Measurements from ENCODE around the gene UBE2G2. TPM values are rescaled to one million over a fixed set of nuclear protein-coding genes. Genes with fewer than 3 reads are reported as not detected.

UBE2G2 gene
- total RNA-seq, 4 donors from 2014 or later = 90.4 to 127 (median 95.3) TPM

GRCh38 chr21:44758781-44759627 is 42.6 kb downstream of the UBE2G2 start:
- WGBS, 2 donors = 78 to 79% methylated on average over 24 to 26 of the region's 26 CpGs
- H3K36me3 ChIP-seq = no peaks in the 10 kb centered on the region
- no peak overlapping the region for H3K4me3 ChIP-seq (replicated peaks in 1 of 3)
- TF ChIP-seq POLR2A (IDR thresholded peaks at IDR 0.05) (no peak), CTCF (IDR thresholded peaks at IDR 0.05) (no peak)
- intact Hi-C loops (cut with DNase I) = no loop called here
- H3K9me3 ChIP-seq = no peaks in the 10 kb centered on the region
- no peaks in the 10 kb centered on the region for H3K4me1 ChIP-seq
- DNase-seq = no peak
- no peak overlapping the region for H3K27ac ChIP-seq
- no peaks in the 10 kb centered on the region for H3K27me3 ChIP-seq

- H3K4me1 ChIP-seq = no peaks in the 10 kb centered on the region
- WGBS, 2 donors = 100% methylated on average over 1 of the region's 8 CpGs
- DNase-seq = no peak
- H3K4me3 ChIP-seq (replicated peaks in 1 of 3) = no peak overlapping the region
- no peak overlapping the region for H3K27ac ChIP-seq
- TF ChIP-seq POLR2A (IDR thresholded peaks at IDR 0.05) (no peak), CTCF (IDR thresholded peaks at IDR 0.05) (no peak)
- intact Hi-C loops (cut with DNase I) = no loop called here
- H3K9me3 ChIP-seq = no peaks in the 10 kb centered on the region
- no peaks in the 10 kb centered on the region for H3K27me3 ChIP-seq
- no peaks in the 10 kb centered on the region for H3K36me3 ChIP-seq
These were observed 43.5 kb downstream of the UBE2G2 start for GRCh38 chr21:44758141-44758561.

- intact Hi-C loops (cut with DNase I) = no loop called here
These were observed 43.9 kb downstream of the UBE2G2 start for GRCh38 chr21:44757731-44758130.

GRCh38 chr21:44756423-44757185 is 45.0 kb downstream of the UBE2G2 start:
- H3K27me3 ChIP-seq = no peaks in the 10 kb centered on the region
- intact Hi-C loops (cut with DNase I) = no loop called here
- H3K27ac ChIP-seq = no peak overlapping the region
- WGBS, 2 donors = 92 to 93% methylated on average over 23 of the region's 23 CpGs
- H3K4me3 ChIP-seq (replicated peaks in 1 of 3) = no peak overlapping the region
- DNase-seq = no peak
- H3K4me1 ChIP-seq = no peaks in the 10 kb centered on the region
- H3K9me3 ChIP-seq = no peaks in the 10 kb centered on the region
- no peak for TF ChIP-seq POLR2A (IDR thresholded peaks at IDR 0.05)
- TF ChIP-seq CTCF (IDR thresholded peaks at IDR 0.05) = no peak
- no peaks in the 10 kb centered on the region for H3K36me3 ChIP-seq

More at GRCh38 chr21:44757731-44758130, 43.9 kb downstream of the UBE2G2 start:
- no peak for DNase-seq
- Histone ChIP-seq H3K36me3 (no peaks in the 10 kb centered on the region), H3K4me3 (replicated peaks in 1 of 3) (no peak overlapping the region), H3K4me1 (no peaks in the 10 kb centered on the region), H3K27ac (no peak overlapping the region), H3K27me3 (no peaks in the 10 kb centered on the region), H3K9me3 (no peaks in the 10 kb centered on the region)
- TF ChIP-seq CTCF (IDR thresholded peaks at IDR 0.05) (no peak), POLR2A (IDR thresholded peaks at IDR 0.05) (no peak)
- 89 to 94% methylated on average over 6 of the region's 6 CpGs for WGBS, 2 donors

- intact Hi-C loops (cut with DNase I) = no loop called here
These were observed 46.4 kb downstream of the UBE2G2 start for GRCh38 chr21:44755227-44755626.

More at GRCh38 chr21:44755227-44755626, 46.4 kb downstream of the UBE2G2 start:
- Histone ChIP-seq H3K4me3 (replicated peaks in 1 of 3) (no peak overlapping the region), H3K9me3 (no peaks in the 10 kb centered on the region), H3K36me3 (no peaks in the 10 kb centered on the region), H3K4me1 (no peaks in the 10 kb centered on the region), H3K27ac (no peak overlapping the region), H3K27me3 (no peaks in the 10 kb centered on the region)
- WGBS, 2 donors = 72 to 73% methylated on average over 5 of the region's 5 CpGs
- no peak for DNase-seq
- TF ChIP-seq CTCF (IDR thresholded peaks at IDR 0.05) (no peak), POLR2A (IDR thresholded peaks at IDR 0.05) (no peak)
